SU-DHL-6 (cell line): ENCODE measurements around the gene AGBL5.

Experiments used
- CTCF ChIP-seq: fragments of 200-600 bp; sonication (generic); IDR thresholded peaks from one replicate; pipeline ENCODE4 v1.5.1; 2017; ENCODE audit warnings: antibody characterized with exemption, mild to moderate bottlenecking, low read length, moderate library complexity; ENCODE audit not compliant: insufficient read depth, poor library complexity, severe bottlenecking
- EZH2phosphoT487 ChIP-seq: fragments of 200-600 bp; sonication (generic), shearing (Covaris generic); conservative IDR thresholded peaks from 2 replicates; pipeline ENCODE4 v1.6.1; 2018; ENCODE audit warnings: mild to moderate bottlenecking, antibody characterized with exemption, low read length, moderate library complexity, mixed read lengths

GRCh38 chr2:27001950-27002349 lies 49.5 kb upstream of the AGBL5 start:
- TF ChIP-seq CTCF = no peak
- TF ChIP-seq EZH2phosphoT487 = no peak
